GM12878 (cell line): ENCODE results near the gene EIF6. TPM values are rescaled to one million over a fixed set of nuclear protein-coding genes. Genes with fewer than 3 reads are reported as not detected.

ENCODE experiments used
- ATAC-seq: fragments of 200-7000 bp; cut with Tn5 transposase; 3 replicates; pipeline ENCODE4 v1.9.1; 2020; ENCODE audit warnings: mild to moderate bottlenecking, moderate library complexity
- BruUV-seq: library from RNA; stranded (reverse); fragments of 400-500 nt; replicated peaks from 2 replicates; lab custom pipeline; 2021; lab: Mats Ljungman, UMichigan
- CTCF ChIA-PET: fragments of 300-600 bp; sonication (Branson Sonifier 250); formaldehyde crosslinking; extraction: SDS; loops from one replicate; lab custom pipeline; 2021; ENCODE audit warnings: inconsistent platforms; lab: Yijun Ruan, JAX
- POLR2A ChIA-PET: fragments of 350-600 bp; formaldehyde crosslinking; extraction: SDS; loops from one replicate; lab custom pipeline; 2021; ENCODE audit warnings: inconsistent platforms; lab: Charles Lee
- RAD21 ChIA-PET: fragments of 300-600 bp; sonication (Branson Sonifier 250); formaldehyde crosslinking; loops from one replicate; lab custom pipeline; 2023; ENCODE audit warnings: antibody characterized with exemption; ENCODE audit not compliant: unreplicated experiment; lab: Charles Lee
- SMC1A ChIA-PET: fragments of 300-600 bp; sonication (Branson Sonifier 250); formaldehyde crosslinking; loops from one replicate; lab custom pipeline; 2023; ENCODE audit not compliant: unreplicated experiment, uncharacterized antibody; lab: Charles Lee
- DNase-seq: peaks from one replicate; pipeline ENCODE4 v3.0.0-alpha.2; 2011; ENCODE audit warnings: low read depth, low spot score
- FAIRE-seq: peaks from 3 replicates; lab custom pipeline; 2011; peaks lifted over from hg19 to GRCh38; lab: Jason Lieb, UNC
- H2AFZ ChIP-seq: 2 replicates; pipeline ENCODE4 v1.6.0; 2011; ENCODE audit warnings: low read depth, low read length, control low read depth; ENCODE audit not compliant: control insufficient read depth
- H3K27ac ChIP-seq: 2 replicates; pipeline ENCODE4 v1.5.1; 2011; ENCODE audit warnings: control low read depth; ENCODE audit not compliant: control insufficient read depth, insufficient read depth
- H3K27me3 ChIP-seq, 2 experiments: replicated peaks in 1 of 2; 2 replicates each; pipeline versions ENCODE4 v1.6.0 to v1.6.1; 2011; ENCODE audit warnings: low read length in 1 of 2; ENCODE audit not compliant: control insufficient read depth in 2 of 2, insufficient read depth in 2 of 2
- H3K36me3 ChIP-seq, 2 experiments: 2 replicates each; pipeline ENCODE4 v1.5.1; 2011; ENCODE audit warnings: low read length in 1 of 2; ENCODE audit not compliant: control insufficient read depth in 2 of 2, insufficient read depth in 2 of 2
- H3K4me1 ChIP-seq: 2 replicates; pipeline ENCODE4 v1.6.1; 2011; ENCODE audit warnings: mild to moderate bottlenecking, low read length, moderate library complexity, mixed read lengths; ENCODE audit not compliant: control insufficient read depth, insufficient read depth
- H3K4me2 ChIP-seq: 2 replicates; pipeline ENCODE4 v1.6.0; 2011; ENCODE audit warnings: control low read depth; ENCODE audit not compliant: control insufficient read depth, insufficient read depth
- H3K4me3 ChIP-seq: fragments of 200-600 bp; sonication (generic); 2 replicates; pipeline ENCODE4 v1.5.1; 2016
- H3K79me2 ChIP-seq: 2 replicates; pipeline ENCODE4 v1.6.0; 2011; ENCODE audit warnings: low read length; ENCODE audit not compliant: control insufficient read depth, insufficient read depth
- H3K9ac ChIP-seq: 2 replicates; pipeline ENCODE4 v1.8.0; 2011; ENCODE audit warnings: low read length, control low read depth, mixed read lengths; ENCODE audit not compliant: control insufficient read depth, insufficient read depth
- H3K9me3 ChIP-seq: replicated peaks from 3 replicates; pipeline ENCODE4 v1.5.1; 2011; ENCODE audit warnings: mild to moderate bottlenecking, low read length; ENCODE audit not compliant: control insufficient read depth, insufficient read depth
- H4K20me1 ChIP-seq: 2 replicates; pipeline ENCODE4 v1.6.0; 2011; ENCODE audit not compliant: control insufficient read depth, insufficient read depth
- ASH2L ChIP-seq: fragments of 300-600, 200-600 bp; sonication (generic); IDR thresholded peaks from 2 replicates; pipeline ENCODE4 v1.6.1; 2017; ENCODE audit warnings: low read depth, mild to moderate bottlenecking, borderline replicate concordance
- ATF2 ChIP-seq: IDR thresholded peaks from 2 replicates; pipeline ENCODE4 v1.6.1; 2012; ENCODE audit warnings: low read length, inconsistent platforms
- CEBPB ChIP-seq, 2 experiments: fragments of 150-350 bp in 1 of 2; IDR thresholded peaks; 2 replicates each; pipeline ENCODE4 v1.6.1; 2012 to 2014; ENCODE audit warnings: low read depth in 2 of 2, low read length in 2 of 2, borderline replicate concordance in 1 of 2, inconsistent platforms in 1 of 2
- FOXK2 ChIP-seq: fragments of 450-650 bp; IDR thresholded peaks from 2 replicates; pipeline ENCODE4 v1.6.1; 2017; ENCODE audit warnings: mild to moderate bottlenecking, moderate library complexity
- NFIC ChIP-seq: IDR thresholded peaks from 2 replicates; pipeline ENCODE4 v1.6.1; 2012; ENCODE audit warnings: low read depth, mild to moderate bottlenecking, inconsistent platforms, low read length, moderate library complexity
- NFXL1 ChIP-seq: fragments of 450-650 bp; IDR thresholded peaks from 2 replicates; pipeline ENCODE4 v1.6.1; 2017; ENCODE audit warnings: antibody characterized with exemption, mild to moderate bottlenecking, borderline replicate concordance
- NR2F1 ChIP-seq: fragments of 450-650 bp; conservative IDR thresholded peaks from 2 replicates; pipeline ENCODE4 v1.6.1; 2017; ENCODE audit warnings: mild to moderate bottlenecking
- PAX5 ChIP-seq: IDR thresholded peaks from 2 replicates; pipeline ENCODE4 v1.6.1; 2011; ENCODE audit warnings: low read depth, low read length, borderline replicate concordance
- PKNOX1 ChIP-seq: fragments of 450-650 bp; IDR thresholded peaks from 2 replicates; pipeline ENCODE4 v1.6.1; 2016; ENCODE audit warnings: mild to moderate bottlenecking
- SIN3A ChIP-seq: IDR thresholded peaks from 2 replicates; pipeline ENCODE4 v1.6.1; 2012; ENCODE audit warnings: low read depth, low read length, improper control_type of control experiment
- SMAD1 ChIP-seq: fragments of 450-650 bp; IDR thresholded peaks from 2 replicates; pipeline ENCODE4 v1.6.1; 2018; ENCODE audit warnings: mild to moderate bottlenecking, low read depth; ENCODE audit not compliant: partially characterized antibody
- SUZ12 ChIP-seq: fragments of 200-600 bp; sonication (generic); IDR thresholded peaks from one replicate; pipeline ENCODE4 v1.6.1; 2018; ENCODE audit warnings: antibody characterized with exemption, mild to moderate bottlenecking; ENCODE audit not compliant: unreplicated experiment
- TCF12 ChIP-seq: IDR thresholded peaks from 2 replicates; pipeline ENCODE4 v1.6.1; 2011; ENCODE audit warnings: low read depth, mild to moderate bottlenecking, low read length
- ZNF384 ChIP-seq: IDR thresholded peaks from 2 replicates; pipeline ENCODE4 v1.6.1; 2012; ENCODE audit warnings: low read depth, mild to moderate bottlenecking, low read length, improper control_type of control experiment, borderline replicate concordance
- ZNF622 ChIP-seq: fragments of 450-650 bp; IDR thresholded peaks from 2 replicates; pipeline ENCODE4 v1.6.1; 2017; ENCODE audit warnings: mild to moderate bottlenecking, inconsistent platforms
- ZZZ3 ChIP-seq: IDR thresholded peaks from 2 replicates; pipeline ENCODE4 v1.6.1; 2011; ENCODE audit warnings: low read depth; ENCODE audit not compliant: control insufficient read depth, insufficient read length
- WGBS: methylation state at CpG from one replicate; pipeline ENCODE4 v1.1.6; 2016; ENCODE audit warnings: low lambda C conversion rate; ENCODE audit not compliant: insufficient replicate concordance, insufficient coverage; ENCODE audit errors: missing lambda C conversion rate; 5-methylcytosine and 5-hydroxymethylcytosine counted together
- in situ Hi-C: fragments of 300-500 bp; cut with MboI; formaldehyde crosslinking; loops from 9 replicates; pipeline ENCODE4 v1.14.3; 2018; ENCODE audit warnings: mixed read lengths
- intact Hi-C: fragments of 100-400 bp; cut with micrococcal nuclease; formaldehyde crosslinking; loops from one replicate; pipeline ENCODE4 v1.14.2; 2022; ENCODE audit not compliant: unreplicated experiment
- polyA plus RNA-seq, 11 experiments: library from polyadenylated mRNA; depleted of rRNA in 4 of 11; unstranded in 6 of 11; stranded (reverse) in 5 of 11; fragments of >200 nt; fragmentation: Nextera tagmentation in 4 of 11; fragmentation: Illumina TruSeq in 1 of 11; extraction: Ambion mirVana in 4 of 11; extraction: Trizol in 1 of 11; gene quantifications; 1 replicate in 1 of 11; 2 replicates in 10 of 11; pipeline versions ENCODE4 v1.2.1 to v1.2.3, GENCODE V29; 2011 to 2016; ENCODE audit warnings: inconsistent platforms in 2 of 11, missing spikeins in 2 of 11, low read depth in 1 of 11
- total RNA-seq, 4 experiments: library from RNA; depleted of rRNA in 3 of 4; stranded (reverse); fragments of >200 nt in 3 of 4; fragmentation: Illumina TruSeq in 1 of 4; extraction: Trizol in 1 of 4; gene quantifications; 2 replicates each; pipeline versions ENCODE4 v1.2.1 to v1.2.3, GENCODE V29; 2013 to 2021
- TF ChIP-seq, protein P1 (sequence below): IDR thresholded peaks from 2 replicates; pipeline ENCODE4 v1.6.1; 2011; ENCODE audit warnings: low read depth, mild to moderate bottlenecking, low read length, moderate library complexity, borderline replicate concordance; ENCODE audit errors: extremely low read depth
- TF ChIP-seq, protein P2 (sequence below): fragments of 450-650 bp; IDR thresholded peaks from 2 replicates; pipeline ENCODE4 v1.6.1; 2017; ENCODE audit warnings: borderline replicate concordance

EIF6 gene
- total and polyA plus RNA-seq, 10 of the 15 experiments (the other 5 are each of a cell fraction or from before 2014, with no cell fraction given), result 127 to 607 (median 197) TPM

GRCh38 chr20:35277531-35278395 is 6.8 kb downstream of the EIF6 start, which contains the start of gene MMP24OS:
Gene MMP24OS, minus strand, starts transcription at chr20:35278122. Its CDS starts 193 bp downstream, at chr20:35277929.
- ChIA-PET RAD21 (interaction anchor here (0.7 to 1.7 kb wide), 2 partner anchors 182 to 384 kb away, joined by 3 to 6 read pairs; no protein-coding TSS in a partner anchor), SMC1A (no interaction called here), POLR2A (interaction anchor here (0.6 to 1.4 kb wide), 4 partner anchors 130 to 915 kb away, joined by 3 to 8 read pairs (median 4); partner anchors contain the start of genes ACSS2, CEP250, EDEM2 and ITCH), CTCF (interaction anchor here (0.6 to 1.6 kb wide), 7 partner anchors 9 to 133 kb away, joined by 3 to 8 read pairs (median 3); no protein-coding TSS in a partner anchor)
- no TSS peak for BruUV-seq
- no peaks in the 10 kb centered on the region for H3K27me3 ChIP-seq
- 1% methylated on average over 39 of the region's 76 CpGs for WGBS
- DNase-seq (peak; percentile 64), FAIRE-seq (peak; percentile 83), ATAC-seq (peak; percentile 95)
- no peaks in the 10 kb centered on the region for H3K9me3 ChIP-seq
- peaks cover 18% of the 10 kb centered on the region for H3K79me2 ChIP-seq
- H3K9ac ChIP-seq, result peak within 1 kb of the TSS; percentile 72
- peak within 1 kb of the TSS; percentile 93 for H3K4me3 ChIP-seq
- H3K4me1 ChIP-seq, result peaks cover 9% of the 10 kb centered on the region
- H3K27ac ChIP-seq, result peak within 1 kb of the TSS; percentile 70
- intact Hi-C loops (loop anchor here (5.0 kb wide), 1 partner anchor 450 kb away; the partner anchor contains the start of gene NCOA6), in situ Hi-C loops (no loop called here)
- peak within 1 kb of the TSS; percentile 94 for H3K4me2 ChIP-seq
- H3K36me3 ChIP-seq, result peaks cover 11 to 25% of the 10 kb centered on the region in 2 experiments
- peak within 1 kb of the TSS; percentile 33; the same call in 1 of the 2 replicates for H2AFZ ChIP-seq
- peaks cover 6% of the 10 kb centered on the region; the same call in 1 of the 2 replicates for H4K20me1 ChIP-seq
- TF ChIP-seq SIN3A (peak; percentile 80), FOXK2 (no peak), PAX5 (peak; percentile 69; the same call in 1 of the 2 replicates), NFXL1 (no peak), SMAD1 (no peak), ZNF384 (no peak), ASH2L (no peak), ZNF622 (no peak), ATF2 (no peak), ZZZ3 (no peak), NR2F1 (peak; percentile 66), NFIC (no peak), SUZ12 (no peak), TCF12 (no peak), PKNOX1 (peak; percentile 62), CEBPB (IDR thresholded peaks at IDR 0.05; ENCODE audit: borderline replicate concordance in 1 of 2, low read depth in 2 of 2, low read length in 2 of 2) (no peak)
- TF ChIP-seq, protein P1, sequence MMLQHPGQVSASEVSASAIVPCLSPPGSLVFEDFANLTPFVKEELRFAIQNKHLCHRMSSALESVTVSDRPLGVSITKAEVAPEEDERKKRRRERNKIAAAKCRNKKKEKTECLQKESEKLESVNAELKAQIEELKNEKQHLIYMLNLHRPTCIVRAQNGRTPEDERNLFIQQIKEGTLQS, result no peak
- TF ChIP-seq, protein P2, sequence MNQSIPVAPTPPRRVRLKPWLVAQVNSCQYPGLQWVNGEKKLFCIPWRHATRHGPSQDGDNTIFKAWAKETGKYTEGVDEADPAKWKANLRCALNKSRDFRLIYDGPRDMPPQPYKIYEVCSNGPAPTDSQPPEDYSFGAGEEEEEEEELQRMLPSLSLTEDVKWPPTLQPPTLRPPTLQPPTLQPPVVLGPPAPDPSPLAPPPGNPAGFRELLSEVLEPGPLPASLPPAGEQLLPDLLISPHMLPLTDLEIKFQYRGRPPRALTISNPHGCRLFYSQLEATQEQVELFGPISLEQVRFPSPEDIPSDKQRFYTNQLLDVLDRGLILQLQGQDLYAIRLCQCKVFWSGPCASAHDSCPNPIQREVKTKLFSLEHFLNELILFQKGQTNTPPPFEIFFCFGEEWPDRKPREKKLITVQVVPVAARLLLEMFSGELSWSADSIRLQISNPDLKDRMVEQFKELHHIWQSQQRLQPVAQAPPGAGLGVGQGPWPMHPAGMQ, result no peak
